IMR-90 (cell line): ENCODE data around the gene RBM8A. TPM values are rescaled to one million over a fixed set of nuclear protein-coding genes. Genes with fewer than 3 reads are reported as not detected.

ENCODE experiments used
- ATAC-seq: fragments of 200-7000 bp; cut with Tn5 transposase; 2 replicates; pipeline ENCODE4 v1.9.1; 2020; ENCODE audit warnings: low read depth, mild to moderate bottlenecking, moderate library complexity
- BruUV-seq: library from RNA; stranded (reverse); fragments of 400-500 nt; replicated peaks from 2 replicates; lab custom pipeline; 2021; lab: Mats Ljungman, UMichigan
- CTCF ChIA-PET: fragments of 300-600 bp; formaldehyde crosslinking; extraction: SDS; loops from one replicate; lab custom pipeline; 2021; ENCODE audit warnings: antibody characterized with exemption; lab: Yijun Ruan, JAX
- POLR2A ChIA-PET: fragments of 300-600 bp; sonication (Branson Sonifier 250); formaldehyde crosslinking; loops from one replicate; lab custom pipeline; 2022; ENCODE audit warnings: antibody characterized with exemption; ENCODE audit not compliant: unreplicated experiment; lab: Charles Lee
- DNase-seq: peaks from one replicate; pipeline ENCODE4 v3.0.0; 2013
- H2AFZ ChIP-seq: replicated peaks from 2 replicates; pipeline ENCODE3; 2013; ENCODE audit warnings: low read length, mild to moderate bottlenecking; ENCODE audit not compliant: poor library complexity
- H2AK5ac ChIP-seq: 2 replicates; pipeline ENCODE4 v1.6.1; 2013; ENCODE audit warnings: low read depth, low read length, inconsistent platforms
- H2AK9ac ChIP-seq: replicated peaks from 2 replicates; pipeline ENCODE3; 2013; ENCODE audit warnings: mild to moderate bottlenecking, low read depth, low read length, moderate library complexity; ENCODE audit not compliant: poor library complexity
- H2BK120ac ChIP-seq: 2 replicates; pipeline ENCODE4 v1.6.1; 2013; ENCODE audit warnings: low read depth, low read length, inconsistent platforms
- H2BK15ac ChIP-seq: 3 replicates; pipeline ENCODE4 v1.6.1; 2013; ENCODE audit warnings: low read depth, low read length, inconsistent platforms
- H2BK20ac ChIP-seq: 2 replicates; pipeline ENCODE4 v1.6.1; 2013; ENCODE audit warnings: low read depth, mild to moderate bottlenecking, inconsistent platforms, low read length, moderate library complexity
- H2BK5ac ChIP-seq: 2 replicates; pipeline ENCODE4 v1.6.1; 2013; ENCODE audit warnings: mild to moderate bottlenecking, low read depth, low read length, inconsistent platforms; ENCODE audit not compliant: poor library complexity, severe bottlenecking
- H3K14ac ChIP-seq: replicated peaks from 2 replicates; pipeline ENCODE4 v1.6.1; 2013; ENCODE audit warnings: low read depth, low read length, inconsistent platforms
- H3K18ac ChIP-seq: 2 replicates; pipeline ENCODE4 v1.6.1; 2013; ENCODE audit warnings: low read depth, low read length, control low read depth
- H3K23ac ChIP-seq: 2 replicates; pipeline ENCODE4 v1.6.1; 2013; ENCODE audit warnings: low read depth, low read length, inconsistent platforms
- H3K27ac ChIP-seq: 2 replicates; pipeline ENCODE4 v1.5.1; 2013; ENCODE audit warnings: mild to moderate bottlenecking, control low read depth, low read length; ENCODE audit not compliant: insufficient read depth
- H3K27me3 ChIP-seq: 2 replicates; pipeline ENCODE4 v1.6.1; 2013; ENCODE audit warnings: low read length; ENCODE audit not compliant: control insufficient read depth, insufficient read depth
- H3K36me3 ChIP-seq: 2 replicates; pipeline ENCODE4 v1.6.1; 2013; ENCODE audit warnings: low read length, mixed read lengths; ENCODE audit not compliant: control insufficient read depth, insufficient read depth
- H3K4ac ChIP-seq: 2 replicates; pipeline ENCODE4 v1.6.1; 2013; ENCODE audit warnings: low read depth, low read length, inconsistent platforms
- H3K4me1 ChIP-seq: 2 replicates; pipeline ENCODE4 v1.6.1; 2013; ENCODE audit warnings: low read length, mixed read lengths; ENCODE audit not compliant: control insufficient read depth, insufficient read depth
- H3K4me2 ChIP-seq: 2 replicates; pipeline ENCODE4 v1.6.1; 2013; ENCODE audit warnings: low read depth, mild to moderate bottlenecking, control low read depth, low read length, moderate library complexity
- H3K4me3 ChIP-seq: 2 replicates; pipeline ENCODE4 v1.5.1; 2013; ENCODE audit warnings: low read depth, mild to moderate bottlenecking, control low read depth, low read length, moderate library complexity; ENCODE audit not compliant: insufficient read depth
- H3K56ac ChIP-seq: 2 replicates; pipeline ENCODE4 v1.6.1; 2013; ENCODE audit warnings: low read length, inconsistent platforms; ENCODE audit not compliant: insufficient read depth; ENCODE audit errors: extremely low read depth
- H3K79me1 ChIP-seq, 2 experiments: 2 replicates each; pipeline ENCODE4 v1.6.1; 2013; ENCODE audit warnings: low read length in 2 of 2, inconsistent platforms in 1 of 2, low read depth in 1 of 2
- H3K9ac ChIP-seq: 2 replicates; pipeline ENCODE4 v1.6.1; 2013; ENCODE audit warnings: low read depth, low read length, control low read depth
- H3K9me1 ChIP-seq: 2 replicates; pipeline ENCODE4 v1.6.1; 2013; ENCODE audit warnings: low read length, inconsistent platforms; ENCODE audit not compliant: insufficient read depth
- H3K9me3 ChIP-seq: 2 replicates; pipeline ENCODE4 v1.6.1; 2013; ENCODE audit warnings: low read length; ENCODE audit not compliant: control insufficient read depth, insufficient read depth
- H4K20me1 ChIP-seq: 2 replicates; pipeline ENCODE4 v1.6.1; 2013; ENCODE audit warnings: low read length, inconsistent platforms; ENCODE audit not compliant: insufficient read depth
- H4K5ac ChIP-seq: 2 replicates; pipeline ENCODE4 v1.6.1; 2013; ENCODE audit warnings: mild to moderate bottlenecking, low read depth, low read length, control low read depth
- H4K8ac ChIP-seq, 2 experiments: 2 replicates each; pipeline ENCODE4 v1.6.1; 2013; ENCODE audit warnings: low read depth in 2 of 2, low read length in 2 of 2, control low read depth in 1 of 2, inconsistent platforms in 1 of 2
- H4K91ac ChIP-seq: 2 replicates; pipeline ENCODE4 v1.6.1; 2013; ENCODE audit warnings: low read depth, low read length, inconsistent platforms; ENCODE audit not compliant: insufficient read depth
- CEBPB ChIP-seq: IDR thresholded peaks from 2 replicates; pipeline ENCODE4 v1.6.1; 2012; ENCODE audit warnings: low read depth, low read length, improper control_type of control experiment
- MAFK ChIP-seq: IDR thresholded peaks from 2 replicates; pipeline ENCODE4 v1.6.1; 2012; ENCODE audit warnings: low read depth, low read length, improper control_type of control experiment
- WGBS, 2 experiments: methylation state at CpG; one replicate each; pipeline versions ENCODE4 v1.1.5 to v1.1.7; 2013; ENCODE audit warnings: missing lambda C conversion rate in 2 of 2; ENCODE audit not compliant: insufficient read length in 1 of 2; ENCODE audit errors: extremely low coverage in 2 of 2; 5-methylcytosine and 5-hydroxymethylcytosine counted together
- dilution Hi-C: fragments of 300-500 bp; cut with HindIII; formaldehyde crosslinking; loops from one replicate; pipeline ENCODE4 v1.14.3; 2018; ENCODE audit warnings: low sequenced_read_pairs; ENCODE audit not compliant: unreplicated experiment
- in situ Hi-C: fragments of 300-500 bp; cut with MboI; formaldehyde crosslinking; loops from 3 replicates; pipeline ENCODE4 v1.14.3; 2019; ENCODE audit warnings: low sequenced_read_pairs, inconsistent platforms, mixed read lengths
- intact Hi-C: fragments of 100-400 bp; cut with micrococcal nuclease; formaldehyde crosslinking; loops from 2 replicates; pipeline ENCODE4 v1.10.0; 2022
- polyA plus RNA-seq, 3 experiments: library from polyadenylated mRNA; depleted of rRNA; stranded (reverse); fragments of >200 nt; gene quantifications; 2 replicates each; pipeline ENCODE4 v1.2.3, GENCODE V29; 2012; ENCODE audit warnings: low replicate concordance in 1 of 3
- total RNA-seq: library from RNA; depleted of rRNA; stranded (reverse); fragments of >200 nt; gene quantifications from 2 replicates; pipeline ENCODE4 v1.2.3, GENCODE V29; 2012; rRNA removed

Gene RBM8A
- total and polyA plus RNA-seq, 2 of the 4 experiments (the other 2 are of a cell fraction): 94.1 to 251 TPM

- WGBS, 2 experiments: 8% methylated on average over 28 of the region's 47 CpGs; no CpG with 5 or more reads in 1 of the 2 experiments
- H3K56ac ChIP-seq: peak overlapping the region; percentile 66
- H3K27ac ChIP-seq: peak overlapping the region; percentile 33
- H3K4me3 ChIP-seq: peak overlapping the region; percentile 32
- H3K18ac ChIP-seq: peak overlapping the region; percentile 10; the same call in 1 of the 2 replicates
- no TSS peak for BruUV-seq
- peaks cover 8% of the 10 kb centered on the region for H3K4me1 ChIP-seq
- H2BK120ac ChIP-seq: peak overlapping the region; percentile 80
- peak; percentile 86 for ATAC-seq
- 0 out of 4 replicates have a peak, but pooled peaks cover 0 to 4% of the 10 kb centered on the region in 2 experiments for H3K79me1 ChIP-seq
- peak overlapping the region; percentile 72 to 94 for H4K8ac ChIP-seq
- dilution Hi-C loops (no loop called here), in situ Hi-C loops (loop anchor here (5.0 kb wide), 1 partner anchor 50 kb away; no protein-coding TSS in a partner anchor), intact Hi-C loops (no loop called here)
- no peak overlapping the region for H2AK5ac ChIP-seq
- H2BK20ac ChIP-seq: peak overlapping the region; percentile 61; the same call in 1 of the 2 replicates
- H4K20me1 ChIP-seq: no peaks in the 10 kb centered on the region
- H3K14ac ChIP-seq: peak overlapping the region; percentile 79
- H2AK9ac ChIP-seq: peak overlapping the region; percentile 79
- TF ChIP-seq MAFK (no peak), CEBPB (peak; percentile 81)
- peak overlapping the region; percentile 23 for H2BK5ac ChIP-seq
- H3K9me3 ChIP-seq: no peaks in the 10 kb centered on the region
- peak overlapping the region; percentile 93 for H2AFZ ChIP-seq
- H3K27me3 ChIP-seq: no peaks in the 10 kb centered on the region; the same call in 1 of the 2 replicates
- ChIA-PET POLR2A (interaction anchor here (0.6 to 1.5 kb wide), 2 partner anchors 13 to 86 kb away, joined by 3 to 8 read pairs; partner anchors contain the start of genes LIX1L and PIAS3), CTCF (interaction anchor here (0.6 to 2.2 kb wide), 4 partner anchors 13 to 27 kb away, joined by 3 to 9 read pairs (median 6); partner anchors contain the start of gene PIAS3)
- peak overlapping the region; percentile 83 for H3K4ac ChIP-seq
- peak overlapping the region; percentile 63 for H3K9ac ChIP-seq
- H2BK15ac ChIP-seq: peak overlapping the region; percentile 48; the same call in 1 of the 3 replicates
- no peaks in the 10 kb centered on the region for H3K9me1 ChIP-seq
- no peaks in the 10 kb centered on the region for H3K36me3 ChIP-seq
- peak; percentile 46 for DNase-seq
- peak overlapping the region; percentile 86 for H3K4me2 ChIP-seq
- peak overlapping the region; percentile 77 for H4K91ac ChIP-seq
- H3K23ac ChIP-seq: peak overlapping the region; percentile 95
- peak overlapping the region; percentile 65 for H4K5ac ChIP-seq
Measured at GRCh38 chr1:145871994-145872924, 55.0 kb downstream of the RBM8A start.

Other genes with a start within 250 kb of the RBM8A start
- 1.4 and 1.7 TPM in 2 replicates for gene PDZK1, start 220.1 kb downstream of the RBM8A start, total RNA-seq
- 1.6 and 2.1 TPM in 2 replicates for gene PDZK1, start 220.1 kb downstream of the RBM8A start, polyA plus RNA-seq (2012; rRNA removed)
- not detected in 2 replicates for gene CD160, start 208.0 kb downstream of the RBM8A start, total RNA-seq
- not detected in 2 replicates for gene CD160, start 208.0 kb downstream of the RBM8A start, polyA plus RNA-seq (2012; rRNA removed)
- 22.5 and 22.9 TPM in 2 replicates for gene RNF115, start 103.4 kb downstream of the RBM8A start, total RNA-seq
- 11.5 and 13.5 TPM in 2 replicates for gene RNF115, start 103.4 kb downstream of the RBM8A start, polyA plus RNA-seq (2012; rRNA removed)
- gene POLR3C, start 103.3 kb downstream of the RBM8A start, total RNA-seq: 69.4 and 94.1 TPM in 2 replicates
- gene POLR3C, start 103.3 kb downstream of the RBM8A start, polyA plus RNA-seq (2012; rRNA removed): 47.0 and 49.4 TPM in 2 replicates
- 2.3 and 2.8 TPM in 2 replicates for gene NUDT17, start 81.9 kb downstream of the RBM8A start, total RNA-seq
- gene NUDT17, start 81.9 kb downstream of the RBM8A start, polyA plus RNA-seq (2012; rRNA removed): 1.6 and 2.8 TPM in 2 replicates
- 10.8 and 11.1 TPM in 2 replicates for gene PIAS3, start 68.4 kb downstream of the RBM8A start, total RNA-seq
- 52.9 and 53.7 TPM in 2 replicates for gene PIAS3, start 68.4 kb downstream of the RBM8A start, polyA plus RNA-seq (2012; rRNA removed)
- gene ANKRD35, start 41.6 kb downstream of the RBM8A start, total RNA-seq: 0.90 and 1.1 TPM in 2 replicates
- gene ANKRD35, start 41.6 kb downstream of the RBM8A start, polyA plus RNA-seq (2012; rRNA removed): 2.4 TPM in 2 replicates
- gene ITGA10, start 17.4 kb downstream of the RBM8A start, total RNA-seq: 0.83 and 0.90 TPM in 2 replicates
- gene ITGA10, start 17.4 kb downstream of the RBM8A start, polyA plus RNA-seq (2012; rRNA removed): 1.3 TPM in 2 replicates
- 15.4 and 19.7 TPM in 2 replicates for gene PEX11B, start 8.8 kb downstream of the RBM8A start, total RNA-seq
- 22.5 and 24.3 TPM in 2 replicates for gene PEX11B, start 8.8 kb downstream of the RBM8A start, polyA plus RNA-seq (2012; rRNA removed)
- 14.7 and 18.3 TPM in 2 replicates for gene LIX1L, start 30.5 kb upstream of the RBM8A start, total RNA-seq
- 26.9 and 28.8 TPM in 2 replicates for gene LIX1L, start 30.5 kb upstream of the RBM8A start, polyA plus RNA-seq (2012; rRNA removed)
- 0.56 and 0.90 TPM in 2 replicates for gene ANKRD34A, start 37.1 kb upstream of the RBM8A start, total RNA-seq
- 1.9 and 2.3 TPM in 2 replicates for gene ANKRD34A, start 37.1 kb upstream of the RBM8A start, polyA plus RNA-seq (2012; rRNA removed)
- gene POLR3GL, start 37.2 kb upstream of the RBM8A start, total RNA-seq: 7.9 and 10.3 TPM in 2 replicates
- gene POLR3GL, start 37.2 kb upstream of the RBM8A start, polyA plus RNA-seq (2012; rRNA removed): 15.3 and 16.3 TPM in 2 replicates
- 60.0 and 77.2 TPM in 2 replicates for gene TXNIP, start 69.1 kb upstream of the RBM8A start, total RNA-seq
- 21.8 and 36.4 TPM in 2 replicates for gene TXNIP, start 69.1 kb upstream of the RBM8A start, polyA plus RNA-seq (2012; rRNA removed)
- gene HJV, start 94.3 kb upstream of the RBM8A start, total RNA-seq: not detected in 2 replicates
- not detected in 2 replicates for gene HJV, start 94.3 kb upstream of the RBM8A start, polyA plus RNA-seq (2012; rRNA removed)
- 1.1 and 1.4 TPM in 2 replicates for gene NBPF10, start 217.3 kb upstream of the RBM8A start, total RNA-seq
- gene NBPF10, start 217.3 kb upstream of the RBM8A start, polyA plus RNA-seq (2012; rRNA removed): 0.86 and 0.91 TPM in 2 replicates